Smooth muscle cell of the brain vasculature (primary cell): Measurements from ENCODE around the gene FAM222B.
"Not testable (repeated sequence)": the region's sequence is repeated elsewhere in the genome, so short reads cannot be mapped to it uniquely, and the experiment has no call there.

Experiments used
- DNase-seq: peaks from one replicate; pipeline ENCODE4 v3.0.0-alpha.2; 2012; ENCODE audit warnings: low read depth, low spot score

The FAM222B gene

GRCh38 chr17:28871056-28871579 is 28.5 kb upstream of the FAM222B start:
- no peak for DNase-seq

- no peak for DNase-seq
Observed at GRCh38 chr17:28867276-28867675, 24.7 kb upstream of the FAM222B start.

- no peak for DNase-seq
Observed at GRCh38 chr17:28865946-28866752, 23.6 kb upstream of the FAM222B start.

- DNase-seq = no peak
Observed at GRCh38 chr17:28864991-28865849, 22.6 kb upstream of the FAM222B start.

GRCh38 chr17:28863953-28864352 is 21.4 kb upstream of the FAM222B start:
- DNase-seq = no peak

GRCh38 chr17:28862561-28862960 is 20.0 kb upstream of the FAM222B start:
- DNase-seq = no peak

GRCh38 chr17:28861393-28862203 is 19.0 kb upstream of the FAM222B start:
- DNase-seq = no peak

GRCh38 chr17:28860363-28860808 is 17.8 kb upstream of the FAM222B start:
- no peak for DNase-seq

- DNase-seq = no peak
Observed at GRCh38 chr17:28858801-28859355, 16.3 kb upstream of the FAM222B start.

GRCh38 chr17:28857905-28858800 is 15.6 kb upstream of the FAM222B start:
- no peak for DNase-seq

GRCh38 chr17:28856028-28856574 is 13.5 kb upstream of the FAM222B start:
- DNase-seq = no peak

- no peak for DNase-seq
Observed at GRCh38 chr17:28855336-28855679, 12.7 kb upstream of the FAM222B start.

GRCh38 chr17:28854457-28855335 is 12.1 kb upstream of the FAM222B start, which contains the start of gene ERAL1:
TSS of gene ERAL1 (plus strand) at chr17:28855016. CDS start at chr17:28855035, 19 bp downstream.
- DNase-seq = peak; percentile 35

- no peak for DNase-seq
Observed at GRCh38 chr17:28853295-28853694, 10.7 kb upstream of the FAM222B start.

- DNase-seq = no peak
Observed at GRCh38 chr17:28849281-28849680, 6.7 kb upstream of the FAM222B start.

- not testable (repeated sequence) for DNase-seq
Observed at GRCh38 chr17:28848667-28849066, 6.1 kb upstream of the FAM222B start.

- not testable (repeated sequence) for DNase-seq
Observed at GRCh38 chr17:28846699-28847098, 4.1 kb upstream of the FAM222B start.

GRCh38 chr17:28846231-28846630 is 3.6 kb upstream of the FAM222B start:
- no peak for DNase-seq

- no peak for DNase-seq
Observed at GRCh38 chr17:28843816-28844148, 1.2 kb upstream of the FAM222B start.
